HepG2 (cell line): Measurements from ENCODE around the gene SRP9. TPM values are rescaled to one million over a fixed set of nuclear protein-coding genes. Genes with fewer than 3 reads are reported as not detected.
A peak's percentile ranks its signal among the peaks of the same experiment; 100 is the strongest.

Experiments
- ATAC-seq: fragments of 200-7000 bp; cut with Tn5 transposase; 3 replicates; pipeline ENCODE4 v1.9.1; 2020; ENCODE audit warnings: mild to moderate bottlenecking, moderate library complexity
- BruUV-seq: library from RNA; stranded (reverse); fragments of 400-500 nt; replicated peaks from 2 replicates; lab custom pipeline; 2021; lab: Mats Ljungman, UMichigan
- CTCF ChIA-PET: fragments of 300-600 bp; formaldehyde crosslinking; extraction: SDS; loops from one replicate; lab custom pipeline; 2021; ENCODE audit warnings: low total read pairs, inconsistent platforms, low intra/inter-chr PET ratio; lab: Yijun Ruan, JAX
- POLR2A ChIA-PET: fragments of 350-600 bp; sonication (Branson Sonifier 250); formaldehyde crosslinking; loops from one replicate; lab custom pipeline; 2020; ENCODE audit warnings: antibody characterized with exemption, inconsistent platforms; lab: Yijun Ruan, JAX
- DNase-seq: peaks from one replicate; pipeline ENCODE4 v3.0.0-alpha.2; 2015; ENCODE audit warnings: low spot score
- FAIRE-seq: peaks from 3 replicates; lab custom pipeline; 2011; peaks lifted over from hg19 to GRCh38; lab: Jason Lieb, UNC
- H2AFZ ChIP-seq: one replicate; pipeline ENCODE4 v1.6.1; 2011; ENCODE audit warnings: low read length, inconsistent platforms
- H3K27ac ChIP-seq: fragments of 300-600 bp; 3 replicates; pipeline ENCODE4 v1.8.0; 2011; ENCODE audit warnings: mixed run types, mild to moderate bottlenecking, mixed read lengths, low read length, inconsistent platforms; ENCODE audit not compliant: insufficient read depth; ENCODE audit errors: extremely low read length
- H3K27me3 ChIP-seq, 2 experiments: fragments of 200-600 bp in 1 of 2; 2 replicates in 1 of 2; 3 replicates in 1 of 2; pipeline versions ENCODE4 v1.6.0 to v1.8.0; 2011; ENCODE audit warnings: low read length in 2 of 2, mild to moderate bottlenecking in 2 of 2, moderate library complexity in 2 of 2, inconsistent platforms in 1 of 2; ENCODE audit not compliant: insufficient read depth in 2 of 2, control insufficient read depth in 1 of 2
- H3K36me3 ChIP-seq, 2 experiments: fragments of 200-600 bp in 1 of 2; replicated peaks in 1 of 2; 2 replicates in 1 of 2; 3 replicates in 1 of 2; pipeline versions ENCODE4 v1.5.1 to v1.8.0; 2011; ENCODE audit warnings: low read length in 2 of 2, inconsistent platforms in 1 of 2; ENCODE audit not compliant: insufficient read depth in 2 of 2, control insufficient read depth in 1 of 2
- H3K4me1 ChIP-seq: 2 replicates; pipeline ENCODE4 v1.5.1; 2012; ENCODE audit warnings: low read length, inconsistent platforms; ENCODE audit not compliant: insufficient read depth
- H3K4me2 ChIP-seq: 2 replicates; pipeline ENCODE4 v1.6.0; 2011; ENCODE audit warnings: low read depth, low read length, inconsistent platforms
- H3K4me3 ChIP-seq, 3 experiments: fragments of 200-600 bp in 1 of 3; sonication (generic), shearing (Covaris generic) in 1 of 3; replicated peaks in 1 of 3; 2 replicates each; pipeline ENCODE4 v1.5.1; 2011 to 2016; ENCODE audit warnings: low read length in 3 of 3, inconsistent platforms in 2 of 3, low read depth in 2 of 3, mild to moderate bottlenecking in 2 of 3, control low read depth in 1 of 3, mixed read lengths in 1 of 3; ENCODE audit not compliant: insufficient read depth in 1 of 3
- H3K79me2 ChIP-seq: one replicate; pipeline ENCODE4 v1.6.1; 2011; ENCODE audit warnings: low read length, inconsistent platforms; ENCODE audit not compliant: insufficient read depth
- H3K9ac ChIP-seq: 2 replicates; pipeline ENCODE4 v1.6.0; 2011; ENCODE audit warnings: mild to moderate bottlenecking, low read depth, low read length, inconsistent platforms; ENCODE audit not compliant: insufficient read depth
- H3K9me3 ChIP-seq: 2 replicates; pipeline ENCODE4 v1.5.1; 2012; ENCODE audit warnings: mild to moderate bottlenecking, low read length
- H4K20me1 ChIP-seq: 2 replicates; pipeline ENCODE4 v1.6.0; 2011; ENCODE audit warnings: inconsistent platforms, mild to moderate bottlenecking, low read length, moderate library complexity; ENCODE audit not compliant: insufficient read depth
- ELF1 ChIP-seq: sonication (generic); formaldehyde crosslinking; IDR thresholded peaks from 2 replicates; pipeline ENCODE4 v1.4.0; 2020; ENCODE audit warnings: missing genetic modification reagents
- HOXA9 ChIP-seq: sonication (generic); formaldehyde crosslinking; IDR thresholded peaks from 2 replicates; pipeline ENCODE4 v1.8.1; 2022; ENCODE audit warnings: missing genetic modification reagents, mild to moderate bottlenecking, moderate library complexity, borderline replicate concordance
- KDM1A ChIP-seq: IDR thresholded peaks from 2 replicates; pipeline ENCODE4 v1.6.1; 2016; ENCODE audit warnings: missing compliant biosample characterization
- KDM5A ChIP-seq: fragments of 200-600 bp; sonication (generic); IDR thresholded peaks from 2 replicates; pipeline ENCODE4 v1.7.0; 2018; ENCODE audit warnings: antibody characterized with exemption, mild to moderate bottlenecking, low read length, borderline replicate concordance
- KLF9 ChIP-seq: IDR thresholded peaks from 2 replicates; pipeline ENCODE4 v1.6.1; 2016; ENCODE audit warnings: low read depth
- NAIF1 ChIP-seq: sonication (generic); formaldehyde crosslinking; IDR thresholded peaks from 2 replicates; pipeline ENCODE4 v1.5.0; 2020; ENCODE audit warnings: mild to moderate bottlenecking, missing genetic modification reagents, borderline replicate concordance
- NCOR1 ChIP-seq: fragments of 200-600 bp; sonication (generic); IDR thresholded peaks from 2 replicates; pipeline ENCODE4 v1.7.0; 2017; ENCODE audit warnings: antibody characterized with exemption, low read length, borderline replicate concordance
- SNAI1 ChIP-seq: sonication (generic); formaldehyde crosslinking; IDR thresholded peaks from 2 replicates; pipeline ENCODE4 v1.5.0; 2020; ENCODE audit warnings: mild to moderate bottlenecking, missing genetic modification reagents, borderline replicate concordance
- THRA ChIP-seq: sonication (generic); formaldehyde crosslinking; IDR thresholded peaks from 2 replicates; pipeline ENCODE4 v1.4.0; 2020; ENCODE audit warnings: missing genetic modification reagents, borderline replicate concordance
- ZMAT3 ChIP-seq: sonication (generic); formaldehyde crosslinking; conservative IDR thresholded peaks from 2 replicates; pipeline ENCODE4 v1.7.0; 2021; ENCODE audit warnings: missing genetic modification reagents
- ZMYM3 ChIP-seq: sonication (generic); formaldehyde crosslinking; IDR thresholded peaks from 2 replicates; pipeline ENCODE4 v1.5.1; 2020; ENCODE audit warnings: mild to moderate bottlenecking, missing genetic modification reagents
- ZNF101 ChIP-seq: sonication (generic); formaldehyde crosslinking; IDR thresholded peaks from 2 replicates; pipeline ENCODE4 v1.4.0; 2020; ENCODE audit warnings: mild to moderate bottlenecking, low read depth, missing genetic modification reagents, borderline replicate concordance
- ZNF850 ChIP-seq: sonication (generic); formaldehyde crosslinking; conservative IDR thresholded peaks from 2 replicates; pipeline ENCODE4 v1.9.0; 2021; ENCODE audit warnings: mild to moderate bottlenecking, missing genetic modification reagents
- ZNF883 ChIP-seq: sonication (generic); formaldehyde crosslinking; IDR thresholded peaks from 2 replicates; pipeline ENCODE4 v1.5.1; 2020; ENCODE audit warnings: mild to moderate bottlenecking, missing genetic modification reagents; ENCODE audit errors: not compliant biosample characterization
- WGBS: methylation state at CpG from one replicate; pipeline ENCODE4 v1.1.6; 2017; ENCODE audit warnings: low lambda C conversion rate; 5-methylcytosine and 5-hydroxymethylcytosine counted together
- in situ Hi-C: cut with HindIII; loops from 2 replicates; pipeline ENCODE4 v1.10.0; 2017; ENCODE audit warnings: low pct_unique_long_range_greater_than_20kb; ENCODE audit not compliant: extremely low pct_ligation_motif_present
- intact Hi-C: fragments of 100-400 bp; cut with micrococcal nuclease; formaldehyde crosslinking; loops from one replicate; pipeline ENCODE4 v1.10.0; 2022; ENCODE audit not compliant: unreplicated experiment
- polyA plus RNA-seq, 8 experiments: library from polyadenylated mRNA; depleted of rRNA in 3 of 8; stranded (reverse) in 7 of 8; unstranded in 1 of 8; fragments of >200 nt; fragmentation: Illumina TruSeq in 4 of 8; extraction: Trizol in 4 of 8; gene quantifications; 2 replicates each; pipeline versions ENCODE4 v1.2.1 to v1.2.3, GENCODE V29; 2011 to 2016; ENCODE audit warnings: low read depth in 4 of 8, missing spikeins in 1 of 8, mixed read lengths in 1 of 8; ENCODE audit not compliant: insufficient read depth in 1 of 8
- total RNA-seq, 5 experiments: library from RNA; depleted of rRNA; stranded (reverse); fragments of >200 nt; fragmentation: Illumina TruSeq; extraction: Trizol; gene quantifications; 2 replicates each; pipeline ENCODE4 v1.2.3, GENCODE V29; 2016; ENCODE audit warnings: low read depth in 1 of 5
- TF ChIP-seq, protein P1 (sequence below): IDR thresholded peaks from 2 replicates; pipeline ENCODE4 v1.6.1; 2016; ENCODE audit warnings: low read depth

The SRP9 gene
- total and polyA plus RNA-seq, 2 of the 13 experiments (the other 11 are each of a cell fraction or from before 2014, with no cell fraction given) = 251 to 307 TPM

DNA sequence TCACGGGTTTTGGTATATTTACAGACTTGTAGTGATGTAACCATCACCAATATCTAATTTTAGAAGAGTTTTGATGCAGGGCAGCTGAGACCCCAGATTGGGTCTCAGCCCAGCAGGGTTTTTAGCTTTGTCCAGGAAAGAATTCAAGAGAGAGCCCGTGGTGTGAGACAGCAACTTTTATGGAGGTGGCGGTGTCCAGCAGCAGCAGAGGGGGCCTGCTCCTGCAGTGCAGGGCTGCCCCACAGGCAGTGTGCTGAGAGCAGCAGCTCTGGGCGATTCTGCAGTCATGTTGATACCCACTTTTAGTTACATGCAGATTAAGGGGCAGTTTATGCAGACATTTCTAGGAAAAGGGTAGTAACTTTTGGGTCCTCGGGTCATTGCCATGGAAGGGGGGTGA is 30.5 kb downstream of the SRP9 start:
- Histone ChIP-seq H3K9me3 (no peaks in the 10 kb centered on the region), H3K79me2 (peaks cover 17% of the 10 kb centered on the region), H3K27ac (no peak overlapping the region)
- in situ Hi-C loops = no loop called here
- no peak for DNase-seq
- TF ChIP-seq KLF9 (CRISPR knock-in tag) = no peak
- no peak for TF ChIP-seq KDM1A (CRISPR knock-in tag)
- TF ChIP-seq NAIF1 (CRISPR knock-in tag) = no peak
- no peak for TF ChIP-seq THRA (CRISPR knock-in tag)
- TF ChIP-seq, all 625 proteins: peak for 0
- CTCF ChIA-PET = no interaction called here
- no peak overlapping the region for H3K4me2 ChIP-seq
- 71% methylated on average over 4 of the region's 5 CpGs for WGBS
- H3K36me3 ChIP-seq = no peaks in the 10 kb centered on the region
- no peak overlapping the region for H3K9ac ChIP-seq
- FAIRE-seq = no peak
- H3K4me3 ChIP-seq = no peak overlapping the region
- H3K4me1 ChIP-seq = peaks cover 36% of the 10 kb centered on the region
- POLR2A ChIA-PET = no interaction called here
- H3K27me3 ChIP-seq = no peaks in the 10 kb centered on the region
- ATAC-seq = no peak
- intact Hi-C loops = no loop called here
- BruUV-seq = no TSS peak
- H4K20me1 ChIP-seq = no peaks in the 10 kb centered on the region
- H2AFZ ChIP-seq = no peak overlapping the region

DNA sequence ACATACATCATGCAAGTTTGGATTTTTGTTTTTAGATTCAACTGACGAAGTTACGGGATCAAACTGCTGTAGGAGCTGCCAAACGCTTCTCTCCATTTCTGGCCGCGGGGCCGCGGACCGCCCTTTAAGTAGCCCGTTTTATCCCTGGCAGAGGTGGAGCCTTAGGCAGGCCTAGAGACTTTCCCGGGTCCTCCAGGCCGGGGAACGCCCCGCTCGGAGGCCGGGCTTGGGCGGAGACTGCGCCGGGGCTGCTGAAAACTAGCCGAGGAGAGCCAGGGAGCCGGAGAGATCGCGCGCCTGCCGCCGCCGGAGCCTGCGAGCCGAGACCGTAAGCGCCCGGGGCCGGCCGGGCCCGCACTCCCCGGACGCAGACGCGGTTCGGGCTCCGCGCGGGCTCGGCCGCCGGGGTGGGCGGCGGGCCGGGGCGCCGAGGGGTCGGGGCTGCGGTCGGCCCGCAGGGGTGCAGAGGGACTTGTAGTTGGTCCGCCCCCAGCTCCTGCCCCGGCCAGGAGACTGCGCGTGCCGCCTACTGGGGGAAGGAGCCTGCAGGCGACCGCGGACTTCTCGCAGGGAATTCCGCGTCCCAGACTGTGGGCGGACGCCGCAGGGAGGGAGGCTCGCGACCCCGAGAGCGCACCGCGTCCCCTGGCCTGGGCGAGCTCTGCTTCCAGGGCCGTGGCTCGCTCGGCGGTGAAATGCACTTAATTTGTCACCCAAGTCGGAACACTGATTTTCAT is 32.4 kb downstream of the SRP9 start, which contains the start of gene EPHX1:
Gene EPHX1 (plus strand): TSS at position 283 of the 737 bp plus-strand sequence. CDS start 18,606 bp downstream, outside the sequence.
- Histone ChIP-seq H3K27me3 (no peaks in the 10 kb centered on the region), H3K4me3 (peak within 1 kb of the TSS; percentile 68 to 87 (median 80)), H3K9me3 (no peaks in the 10 kb centered on the region), H4K20me1 (no peaks in the 10 kb centered on the region), H3K36me3 (0 out of 5 replicates have a peak, but pooled peaks cover 0 to 1% of the 10 kb centered on the region in 2 experiments), H3K4me2 (peak within 1 kb of the TSS; percentile 93), H2AFZ (no peak within 1 kb of the TSS), H3K27ac (peak within 1 kb of the TSS; percentile 69), H3K4me1 (peaks cover 54% of the 10 kb centered on the region), H3K9ac (peak within 1 kb of the TSS; percentile 79), H3K79me2 (peaks cover 25% of the 10 kb centered on the region)
- BruUV-seq = TSS peak; percentile 56
- POLR2A ChIA-PET = interaction anchor here (0.5 to 6.3 kb wide), 7 partner anchors 11 to 324 kb away, joined by 3 to 87 read pairs (median 5); partner anchors contain the start of genes SRP9 and TMEM63A
- 0% methylated on average over 10 of the region's 80 CpGs for WGBS
- in situ Hi-C loops (no loop called here), intact Hi-C loops (no loop called here)
- DNase-seq (peak; percentile 76), FAIRE-seq (peak; percentile 72), ATAC-seq (peak; percentile 79)
- CTCF ChIA-PET = interaction anchor here (1.3 to 1.7 kb wide), 2 partner anchors 33 to 335 kb away, joined by 3 read pairs; partner anchors contain the start of gene SRP9
- TF ChIP-seq ZMYM3 (CRISPR knock-in tag) (0 out of 2 replicates have a peak, but pooled peaks have one; percentile 7), HOXA9 (CRISPR knock-in tag) (no peak), SNAI1 (CRISPR knock-in tag) (no peak), NCOR1 (no peak), ZNF883 (CRISPR knock-in tag) (no peak), KDM5A (no peak), ZMAT3 (CRISPR knock-in tag) (no peak; the same call in 1 of the 2 replicates), ELF1 (CRISPR knock-in tag) (no peak), ZNF101 (CRISPR knock-in tag) (no peak), ZNF850 (no peak)
- TF ChIP-seq, protein P1, sequence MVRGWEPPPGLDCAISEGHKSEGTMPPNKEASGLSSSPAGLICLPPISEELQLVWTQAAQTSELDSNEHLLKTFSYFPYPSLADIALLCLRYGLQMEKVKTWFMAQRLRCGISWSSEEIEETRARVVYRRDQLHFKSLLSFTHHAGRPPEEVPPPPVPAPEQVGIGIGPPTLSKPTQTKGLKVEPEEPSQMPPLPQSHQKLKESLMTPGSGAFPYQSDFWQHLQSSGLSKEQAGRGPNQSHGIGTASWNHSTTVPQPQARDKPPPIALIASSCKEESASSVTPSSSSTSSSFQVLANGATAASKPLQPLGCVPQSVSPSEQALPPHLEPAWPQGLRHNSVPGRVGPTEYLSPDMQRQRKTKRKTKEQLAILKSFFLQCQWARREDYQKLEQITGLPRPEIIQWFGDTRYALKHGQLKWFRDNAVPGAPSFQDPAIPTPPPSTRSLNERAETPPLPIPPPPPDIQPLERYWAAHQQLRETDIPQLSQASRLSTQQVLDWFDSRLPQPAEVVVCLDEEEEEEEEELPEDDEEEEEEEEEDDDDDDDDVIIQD = no peak
